A549 (cell line): ENCODE results near the gene LOXL1.

Source experiments
- EP300 ChIP-seq, 2 experiments: fragments of >200 bp; sonication (Bioruptor Twin); formaldehyde crosslinking; IDR thresholded peaks; 2 replicates in 1 of 2; 3 replicates in 1 of 2; pipeline ENCODE4 v1.6.1; 2016 to 2017
- MAFK ChIP-seq: fragments of 450-650 bp; IDR thresholded peaks from 2 replicates; pipeline ENCODE4 v1.6.1; 2014; ENCODE audit not compliant: partially characterized antibody
- MYC ChIP-seq: IDR thresholded peaks from 2 replicates; pipeline ENCODE4 v1.6.1; 2012; ENCODE audit warnings: mild to moderate bottlenecking, inconsistent platforms, low read length, improper control_type of control experiment, borderline replicate concordance
- PHF8 ChIP-seq: fragments of 200-600 bp; sonication (generic); IDR thresholded peaks from 2 replicates; pipeline ENCODE4 v1.6.1; 2016; ENCODE audit warnings: low read depth, mild to moderate bottlenecking, antibody characterized with exemption, moderate library complexity, borderline replicate concordance
- TF ChIP-seq, protein P1 (sequence below): fragments of 150-350 bp; IDR thresholded peaks from 2 replicates; pipeline ENCODE4 v1.6.1; 2014; ENCODE audit warnings: low read depth, mild to moderate bottlenecking, low read length
- TF ChIP-seq, protein P2 (sequence below): fragments of >200 bp; sonication (Bioruptor Twin); formaldehyde crosslinking; IDR thresholded peaks from 3 replicates; pipeline ENCODE4 v1.5.1; 2016

DNA sequence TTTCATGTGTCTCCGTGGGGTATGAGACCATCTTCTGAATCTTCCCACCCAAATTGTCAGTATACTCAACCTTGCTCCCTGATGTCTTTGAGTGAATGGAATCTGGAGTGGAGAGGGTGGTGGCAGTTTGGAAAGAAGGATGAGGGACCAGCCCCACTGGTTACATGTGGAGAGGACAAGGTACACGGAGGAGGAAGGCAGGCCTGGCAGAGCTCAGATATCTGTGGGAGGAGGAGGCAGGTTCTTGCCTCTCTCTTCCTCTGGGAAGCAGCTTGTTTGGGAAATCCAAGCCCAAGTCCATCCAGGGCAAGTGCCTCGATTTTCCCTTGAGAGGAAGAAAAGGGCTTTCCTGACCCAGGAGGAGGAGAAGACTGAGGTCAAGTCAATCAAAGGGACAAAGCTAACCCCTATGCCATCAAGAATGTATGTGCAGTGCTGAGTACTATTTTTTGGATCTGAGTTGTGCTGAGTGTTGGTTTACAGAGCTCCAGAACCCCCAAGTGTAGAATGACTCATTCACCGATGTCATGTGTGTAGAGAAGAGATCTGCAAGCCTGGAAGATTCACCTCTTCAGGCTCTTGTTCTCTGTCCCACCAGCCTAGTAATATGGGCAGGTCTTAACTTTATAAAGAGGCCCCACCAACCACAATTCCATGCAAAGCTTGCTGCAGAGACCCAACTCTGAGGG, 19.8 kb upstream of the LOXL1 start:
- TF ChIP-seq MYC: no peak
- TF ChIP-seq, protein P1, sequence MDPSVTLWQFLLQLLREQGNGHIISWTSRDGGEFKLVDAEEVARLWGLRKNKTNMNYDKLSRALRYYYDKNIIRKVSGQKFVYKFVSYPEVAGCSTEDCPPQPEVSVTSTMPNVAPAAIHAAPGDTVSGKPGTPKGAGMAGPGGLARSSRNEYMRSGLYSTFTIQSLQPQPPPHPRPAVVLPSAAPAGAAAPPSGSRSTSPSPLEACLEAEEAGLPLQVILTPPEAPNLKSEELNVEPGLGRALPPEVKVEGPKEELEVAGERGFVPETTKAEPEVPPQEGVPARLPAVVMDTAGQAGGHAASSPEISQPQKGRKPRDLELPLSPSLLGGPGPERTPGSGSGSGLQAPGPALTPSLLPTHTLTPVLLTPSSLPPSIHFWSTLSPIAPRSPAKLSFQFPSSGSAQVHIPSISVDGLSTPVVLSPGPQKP: no peak
- no peak for TF ChIP-seq EP300 (IDR thresholded peaks at IDR 0.05)
- TF ChIP-seq MAFK: no peak
- no peak for TF ChIP-seq PHF8
- TF ChIP-seq, protein P2, sequence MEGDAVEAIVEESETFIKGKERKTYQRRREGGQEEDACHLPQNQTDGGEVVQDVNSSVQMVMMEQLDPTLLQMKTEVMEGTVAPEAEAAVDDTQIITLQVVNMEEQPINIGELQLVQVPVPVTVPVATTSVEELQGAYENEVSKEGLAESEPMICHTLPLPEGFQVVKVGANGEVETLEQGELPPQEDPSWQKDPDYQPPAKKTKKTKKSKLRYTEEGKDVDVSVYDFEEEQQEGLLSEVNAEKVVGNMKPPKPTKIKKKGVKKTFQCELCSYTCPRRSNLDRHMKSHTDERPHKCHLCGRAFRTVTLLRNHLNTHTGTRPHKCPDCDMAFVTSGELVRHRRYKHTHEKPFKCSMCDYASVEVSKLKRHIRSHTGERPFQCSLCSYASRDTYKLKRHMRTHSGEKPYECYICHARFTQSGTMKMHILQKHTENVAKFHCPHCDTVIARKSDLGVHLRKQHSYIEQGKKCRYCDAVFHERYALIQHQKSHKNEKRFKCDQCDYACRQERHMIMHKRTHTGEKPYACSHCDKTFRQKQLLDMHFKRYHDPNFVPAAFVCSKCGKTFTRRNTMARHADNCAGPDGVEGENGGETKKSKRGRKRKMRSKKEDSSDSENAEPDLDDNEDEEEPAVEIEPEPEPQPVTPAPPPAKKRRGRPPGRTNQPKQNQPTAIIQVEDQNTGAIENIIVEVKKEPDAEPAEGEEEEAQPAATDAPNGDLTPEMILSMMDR: no peak
